ENCODE measurements around the gene MAS1. TPM values are rescaled to one million over a fixed set of nuclear protein-coding genes. Genes with fewer than 3 reads are reported as not detected.

MAS1 gene
- polyA plus RNA-seq, 1 of the 3 experiments (the other 2 are of a cell fraction) = not detected

DNA sequence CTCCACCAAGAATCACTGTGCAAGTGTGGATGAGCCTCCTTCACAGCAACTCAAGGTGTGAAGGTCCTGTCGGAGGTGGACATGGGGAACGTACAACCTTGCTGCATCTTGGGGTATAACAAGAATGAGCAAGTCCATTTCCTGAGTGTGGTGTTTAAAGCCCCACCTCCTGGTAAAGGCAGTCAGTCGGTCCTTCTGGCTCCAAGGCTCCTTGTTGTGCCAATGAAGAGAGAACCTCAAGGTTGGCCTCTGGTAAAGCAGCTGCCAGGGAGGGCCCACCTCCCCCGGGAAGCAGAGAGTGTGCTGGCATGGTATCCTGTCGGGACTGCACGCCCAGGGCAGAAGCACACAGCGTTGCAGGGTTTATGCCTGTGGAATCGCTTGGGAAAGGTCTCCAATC, 12.4 kb upstream of the MAS1 start:
- Histone ChIP-seq H3K9me2 (no peaks in the 10 kb centered on the region), H3K9me3 (no peaks in the 10 kb centered on the region), H3K4me2 (no peak overlapping the region), H3K9ac (no peak overlapping the region), H3K79me2 (ENCODE audit: insufficient read depth) (no peaks in the 10 kb centered on the region), H3K36me3 (replicated peaks in 1 of 2; ENCODE audit: control insufficient read depth in 1 of 2, insufficient read depth in 2 of 2, low read length in 1 of 2) (no peaks in the 10 kb centered on the region), H3K27me3 (ENCODE audit: insufficient read depth) (peaks cover 7% of the 10 kb centered on the region; the same call in 1 of the 2 replicates), H4K20me1 (ENCODE audit: insufficient read depth) (no peaks in the 10 kb centered on the region), H2AFZ (ENCODE audit: low read depth) (no peak overlapping the region), H3K4me1 (ENCODE audit: control insufficient read depth in 1 of 2, insufficient read depth in 2 of 2, low read depth in 1 of 2, low read length in 1 of 2) (no peaks in the 10 kb centered on the region), H3K4me3 (ENCODE audit: low read depth in 2 of 2, low read length in 1 of 2) (no peak overlapping the region), H3F3A (replicated peaks; ENCODE audit: insufficient read depth) (no peaks in the 10 kb centered on the region), H3K27ac (ENCODE audit: low read depth in 2 of 2, low read length in 1 of 2) (no peak overlapping the region)
- 29% methylated on average over 2 of the region's 8 CpGs for WGBS (ENCODE audit: low lambda C conversion rate)
- no peak for DNase-seq
- CTCF ChIA-PET = no interaction called here
- TF ChIP-seq RAD21 (IDR thresholded peaks at IDR 0.05; ENCODE audit: low read length) = no peak
- TF ChIP-seq ELF1 (IDR thresholded peaks at IDR 0.05) = no peak
- no peak for TF ChIP-seq FOXM1 (IDR thresholded peaks at IDR 0.05; ENCODE audit: low read depth)
- TF ChIP-seq, protein P1, sequence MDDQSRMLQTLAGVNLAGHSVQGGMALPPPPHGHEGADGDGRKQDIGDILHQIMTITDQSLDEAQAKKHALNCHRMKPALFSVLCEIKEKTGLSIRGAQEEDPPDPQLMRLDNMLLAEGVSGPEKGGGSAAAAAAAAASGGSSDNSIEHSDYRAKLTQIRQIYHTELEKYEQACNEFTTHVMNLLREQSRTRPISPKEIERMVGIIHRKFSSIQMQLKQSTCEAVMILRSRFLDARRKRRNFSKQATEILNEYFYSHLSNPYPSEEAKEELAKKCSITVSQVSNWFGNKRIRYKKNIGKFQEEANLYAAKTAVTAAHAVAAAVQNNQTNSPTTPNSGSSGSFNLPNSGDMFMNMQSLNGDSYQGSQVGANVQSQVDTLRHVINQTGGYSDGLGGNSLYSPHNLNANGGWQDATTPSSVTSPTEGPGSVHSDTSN (IDR thresholded peaks at IDR 0.05) = no peak
- TF ChIP-seq RCOR1 (IDR thresholded peaks at IDR 0.05; ENCODE audit: low read length) = no peak
- no peak for TF ChIP-seq MEF2A (IDR thresholded peaks at IDR 0.05; ENCODE audit: borderline replicate concordance, low read depth)
- TF ChIP-seq, protein P2, sequence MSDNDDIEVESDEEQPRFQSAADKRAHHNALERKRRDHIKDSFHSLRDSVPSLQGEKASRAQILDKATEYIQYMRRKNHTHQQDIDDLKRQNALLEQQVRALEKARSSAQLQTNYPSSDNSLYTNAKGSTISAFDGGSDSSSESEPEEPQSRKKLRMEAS (IDR thresholded peaks at IDR 0.05; ENCODE audit: low read depth) = no peak
- TF ChIP-seq RXRA (IDR thresholded peaks at IDR 0.05; ENCODE audit: borderline replicate concordance, low read depth) = no peak
- TF ChIP-seq, protein P3, sequence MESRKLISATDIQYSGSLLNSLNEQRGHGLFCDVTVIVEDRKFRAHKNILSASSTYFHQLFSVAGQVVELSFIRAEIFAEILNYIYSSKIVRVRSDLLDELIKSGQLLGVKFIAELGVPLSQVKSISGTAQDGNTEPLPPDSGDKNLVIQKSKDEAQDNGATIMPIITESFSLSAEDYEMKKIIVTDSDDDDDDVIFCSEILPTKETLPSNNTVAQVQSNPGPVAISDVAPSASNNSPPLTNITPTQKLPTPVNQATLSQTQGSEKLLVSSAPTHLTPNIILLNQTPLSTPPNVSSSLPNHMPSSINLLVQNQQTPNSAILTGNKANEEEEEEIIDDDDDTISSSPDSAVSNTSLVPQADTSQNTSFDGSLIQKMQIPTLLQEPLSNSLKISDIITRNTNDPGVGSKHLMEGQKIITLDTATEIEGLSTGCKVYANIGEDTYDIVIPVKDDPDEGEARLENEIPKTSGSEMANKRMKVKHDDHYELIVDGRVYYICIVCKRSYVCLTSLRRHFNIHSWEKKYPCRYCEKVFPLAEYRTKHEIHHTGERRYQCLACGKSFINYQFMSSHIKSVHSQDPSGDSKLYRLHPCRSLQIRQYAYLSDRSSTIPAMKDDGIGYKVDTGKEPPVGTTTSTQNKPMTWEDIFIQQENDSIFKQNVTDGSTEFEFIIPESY (IDR thresholded peaks at IDR 0.05; ENCODE audit: borderline replicate concordance, low read depth) = no peak
- TF ChIP-seq, protein P4, sequence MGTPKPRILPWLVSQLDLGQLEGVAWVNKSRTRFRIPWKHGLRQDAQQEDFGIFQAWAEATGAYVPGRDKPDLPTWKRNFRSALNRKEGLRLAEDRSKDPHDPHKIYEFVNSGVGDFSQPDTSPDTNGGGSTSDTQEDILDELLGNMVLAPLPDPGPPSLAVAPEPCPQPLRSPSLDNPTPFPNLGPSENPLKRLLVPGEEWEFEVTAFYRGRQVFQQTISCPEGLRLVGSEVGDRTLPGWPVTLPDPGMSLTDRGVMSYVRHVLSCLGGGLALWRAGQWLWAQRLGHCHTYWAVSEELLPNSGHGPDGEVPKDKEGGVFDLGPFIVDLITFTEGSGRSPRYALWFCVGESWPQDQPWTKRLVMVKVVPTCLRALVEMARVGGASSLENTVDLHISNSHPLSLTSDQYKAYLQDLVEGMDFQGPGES (IDR thresholded peaks at IDR 0.05; ENCODE audit: low read depth, low read length) = no peak
- no peak for TF ChIP-seq POLR2AphosphoS5 (IDR thresholded peaks at IDR 0.05; ENCODE audit: low read depth, low read length)
- POLR2A ChIA-PET = no interaction called here

DNA sequence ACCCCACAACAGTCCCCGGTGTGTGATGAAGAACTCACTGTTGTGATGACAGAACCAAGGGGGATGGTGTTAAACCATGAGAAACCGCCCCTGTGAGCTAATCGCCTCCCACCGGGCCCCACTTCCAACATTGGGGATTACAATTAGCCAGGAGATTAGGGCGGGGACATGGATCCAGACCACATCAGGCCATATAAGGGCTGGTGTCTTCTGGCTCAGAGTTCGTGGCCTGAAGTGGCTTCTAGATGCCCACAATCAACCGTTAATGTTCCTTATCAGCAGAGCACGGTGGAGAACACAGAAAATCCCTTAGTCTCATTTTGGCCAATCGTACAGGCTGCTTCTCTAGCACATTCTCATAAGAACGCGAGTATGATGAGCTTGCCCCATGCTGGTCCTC, 10.9 kb upstream of the MAS1 start:
- Histone ChIP-seq H3K9me3 (no peaks in the 10 kb centered on the region), H3K36me3 (replicated peaks in 1 of 2; ENCODE audit: control insufficient read depth in 1 of 2, insufficient read depth in 2 of 2, low read length in 1 of 2) (no peaks in the 10 kb centered on the region), H3K4me3 (ENCODE audit: low read depth in 2 of 2, low read length in 1 of 2) (no peak overlapping the region), H3K9ac (no peak overlapping the region), H3K4me1 (ENCODE audit: control insufficient read depth in 1 of 2, insufficient read depth in 2 of 2, low read depth in 1 of 2, low read length in 1 of 2) (no peaks in the 10 kb centered on the region), H3K4me2 (no peak overlapping the region), H3K27me3 (ENCODE audit: insufficient read depth) (peaks cover 7% of the 10 kb centered on the region; the same call in 1 of the 2 replicates), H3K79me2 (ENCODE audit: insufficient read depth) (no peaks in the 10 kb centered on the region), H3F3A (replicated peaks; ENCODE audit: insufficient read depth) (no peaks in the 10 kb centered on the region), H2AFZ (ENCODE audit: low read depth) (no peak overlapping the region), H3K9me2 (no peaks in the 10 kb centered on the region), H3K27ac (ENCODE audit: low read depth in 2 of 2, low read length in 1 of 2) (no peak overlapping the region), H4K20me1 (ENCODE audit: insufficient read depth) (no peaks in the 10 kb centered on the region)
- 78% methylated on average over 9 of the region's 11 CpGs for WGBS (ENCODE audit: low lambda C conversion rate)
- ChIA-PET POLR2A (no interaction called here), CTCF (interaction anchor here (1.0 kb wide), 1 partner anchor 16 kb away, joined by 4 read pairs; no protein-coding TSS in a partner anchor)
- no peak for DNase-seq
- TF ChIP-seq EP300 (IDR thresholded peaks at IDR 0.05; ENCODE audit: borderline replicate concordance in 1 of 2, low read depth in 1 of 2, low read length in 1 of 2) (no peak), CHD2 (IDR thresholded peaks at IDR 0.05; ENCODE audit: low read length, partially characterized antibody) (no peak), YY1 (IDR thresholded peaks at IDR 0.05; ENCODE audit: low read depth) (no peak), FOXM1 (IDR thresholded peaks at IDR 0.05; ENCODE audit: low read depth) (no peak), NFIC (IDR thresholded peaks at IDR 0.05; ENCODE audit: borderline replicate concordance) (no peak), TEAD4 (IDR thresholded peaks at IDR 0.05; ENCODE audit: borderline replicate concordance, insufficient read depth) (no peak), MXI1 (IDR thresholded peaks at IDR 0.05; ENCODE audit: low read depth, low read length) (no peak), GATA2 (CRISPR knock-in tag; IDR thresholded peaks at IDR 0.05) (no peak), ELF1 (IDR thresholded peaks at IDR 0.05) (no peak), NRF1 (IDR thresholded peaks at IDR 0.05; ENCODE audit: low read depth, low read length) (no peak), TAF1 (IDR thresholded peaks at IDR 0.05; ENCODE audit: borderline replicate concordance, low read depth, low read length) (no peak), RAD21 (IDR thresholded peaks at IDR 0.05; ENCODE audit: low read length) (no peak), MEF2A (IDR thresholded peaks at IDR 0.05; ENCODE audit: borderline replicate concordance, low read depth) (no peak), SMC3 (IDR thresholded peaks at IDR 0.05; ENCODE audit: low read depth, low read length) (no peak)
- TF ChIP-seq, protein P4 (IDR thresholded peaks at IDR 0.05; ENCODE audit: low read depth, low read length) = no peak
- TF ChIP-seq, protein P2 (IDR thresholded peaks at IDR 0.05; ENCODE audit: low read depth) = no peak
